ENCODE results near the gene TXNRD1.
"Not testable (repeated sequence)": the region's sequence is repeated elsewhere in the genome, so short reads cannot be mapped to it uniquely, and the experiment has no call there.

The TXNRD1 gene

GRCh38 chr12:104372061-104372720 lies 156.6 kb downstream of the TXNRD1 start:
- no peak for DNase-seq (ENCODE audit: low spot score)

DNA sequence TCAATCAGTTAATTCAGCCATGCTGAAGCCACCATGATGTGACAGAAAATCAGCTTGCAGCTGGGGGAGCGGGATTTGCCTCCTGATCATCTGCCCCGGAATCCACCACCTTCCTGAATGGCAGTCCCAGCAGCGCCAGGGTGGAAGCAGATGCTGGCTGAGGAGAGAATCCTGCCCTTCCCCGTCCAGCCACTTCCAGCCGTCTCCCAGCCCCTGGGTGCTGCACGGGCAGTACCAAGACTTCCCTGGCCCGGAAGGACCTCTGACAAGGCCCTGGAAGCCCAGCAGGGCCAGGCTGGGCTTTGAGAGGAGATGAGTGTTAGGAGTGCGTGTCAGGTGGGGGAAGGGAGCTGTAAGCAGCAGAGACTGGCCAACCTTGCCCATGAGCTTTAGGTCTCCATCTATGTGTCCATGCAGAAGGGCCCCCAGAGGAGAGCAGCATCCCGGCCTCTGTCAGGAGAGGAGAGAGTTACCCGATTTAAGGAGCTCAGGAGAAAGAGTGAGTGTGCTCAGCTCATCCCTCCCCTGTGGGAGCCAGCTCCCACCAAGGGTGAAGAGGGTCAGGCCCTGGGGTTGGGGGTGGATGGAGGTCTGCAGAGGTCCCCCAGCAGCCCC lies 157.2 kb downstream of the TXNRD1 start:
- no peak for DNase-seq (ENCODE audit: low spot score)

DNA sequence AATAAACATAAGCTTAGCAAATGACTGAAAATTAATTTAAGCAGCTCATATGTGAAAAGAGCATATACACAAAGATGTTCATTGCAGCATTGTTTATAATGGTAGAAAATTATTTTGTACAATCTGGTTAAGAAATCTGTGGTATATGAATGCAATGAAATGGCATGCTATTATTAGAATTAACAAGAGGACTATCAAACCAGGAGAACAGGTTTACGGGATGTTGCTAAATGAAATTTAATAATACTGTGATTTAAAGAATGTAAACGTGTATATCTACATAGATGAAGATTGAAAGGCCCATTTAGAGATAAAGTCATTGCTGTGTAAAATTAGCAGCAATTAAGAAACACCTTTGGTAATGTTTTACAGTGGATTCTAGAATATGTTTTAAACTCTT lies 158.5 kb downstream of the TXNRD1 start:
- no peak for DNase-seq (ENCODE audit: low spot score)

DNA sequence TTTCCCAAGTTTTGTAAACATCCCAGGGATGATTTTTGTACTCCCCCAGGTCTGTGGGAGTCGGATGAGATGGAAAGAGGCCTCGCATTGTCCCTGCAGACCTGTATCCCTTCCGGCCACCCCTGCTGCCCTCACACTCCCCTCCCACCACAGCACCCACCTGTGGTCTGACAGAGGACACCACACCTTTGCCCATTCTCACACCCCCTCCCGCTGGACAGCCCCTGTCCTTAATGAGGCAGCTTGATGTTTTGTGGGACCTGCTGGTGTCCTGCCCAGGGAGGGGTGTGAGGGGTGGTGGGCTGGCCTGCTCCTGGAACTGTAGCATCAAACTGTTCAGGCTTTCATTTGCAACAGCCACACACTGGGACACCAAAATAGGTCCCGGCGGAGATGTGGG lies 159.2 kb downstream of the TXNRD1 start:
- DNase-seq (ENCODE audit: low spot score) = no peak

- DNase-seq (ENCODE audit: low spot score) = no peak
Observed at GRCh38 chr12:104375775-104376174, 160.2 kb downstream of the TXNRD1 start.

DNA sequence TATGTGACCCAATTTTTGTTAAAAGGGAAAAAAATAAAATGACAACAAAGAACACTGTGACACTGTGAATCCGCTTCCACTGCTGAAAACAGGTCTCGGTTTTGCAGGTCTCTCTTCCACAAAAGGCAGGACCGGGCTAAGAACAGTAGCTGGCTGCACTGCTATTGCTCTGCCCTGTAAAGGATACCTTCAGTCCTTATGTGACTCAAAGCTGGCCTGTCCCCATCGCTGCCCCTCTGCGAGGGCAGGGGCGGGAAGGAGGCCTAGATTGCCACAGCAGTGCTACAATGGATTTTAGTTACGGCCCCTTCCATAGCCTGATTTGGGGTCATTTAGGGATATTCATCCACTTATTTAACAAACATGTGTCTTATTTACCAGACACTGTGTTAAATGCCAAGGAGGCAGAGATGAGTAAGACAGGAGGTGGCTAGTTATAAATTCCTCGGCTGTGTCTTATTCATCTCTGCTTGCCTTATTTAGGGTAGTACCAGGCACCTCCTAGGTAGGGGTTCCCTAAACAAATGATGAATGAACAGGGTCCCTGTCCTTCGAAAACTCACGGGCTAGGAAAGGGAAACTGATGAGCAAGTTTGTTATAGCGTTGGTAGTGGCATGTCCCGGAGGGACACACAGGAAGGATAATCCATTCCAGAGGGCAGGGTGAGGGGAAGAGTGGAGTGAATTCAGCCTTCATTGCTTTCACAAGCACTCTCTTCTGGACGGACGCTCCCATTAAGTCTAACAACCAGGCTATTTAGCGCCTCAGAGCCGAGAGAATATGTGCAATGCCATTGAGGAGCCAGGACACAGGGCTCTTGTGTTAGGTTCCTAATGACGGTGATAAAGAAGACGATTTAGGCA lies 161.3 kb downstream of the TXNRD1 start:
- peak; percentile 17 for DNase-seq (ENCODE audit: low spot score)

DNA sequence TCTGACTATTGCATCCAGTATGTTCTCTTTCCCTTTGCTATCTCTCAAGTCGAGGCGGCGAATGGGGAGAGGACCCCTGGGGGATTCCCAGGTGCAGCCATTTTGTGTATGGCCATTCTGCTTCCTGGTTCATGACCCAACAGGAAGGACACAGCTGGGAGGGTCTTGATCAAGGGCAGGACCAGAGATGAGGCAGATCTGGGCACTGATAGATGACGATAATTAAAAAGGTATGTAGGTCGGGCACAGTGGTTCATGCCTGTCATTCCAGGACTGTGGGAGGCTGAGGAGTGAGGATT lies 161.9 kb downstream of the TXNRD1 start:
- DNase-seq (ENCODE audit: low spot score) = peak; percentile 0

- no peak for DNase-seq (ENCODE audit: low spot score)
Observed at GRCh38 chr12:104378427-104378826, 162.8 kb downstream of the TXNRD1 start.

- DNase-seq (ENCODE audit: low spot score) = no peak
Observed at GRCh38 chr12:104381341-104381730, 165.8 kb downstream of the TXNRD1 start.

- peak; percentile 73 for DNase-seq (ENCODE audit: low spot score)
Observed at GRCh38 chr12:104381731-104382480, 166.3 kb downstream of the TXNRD1 start.

GRCh38 chr12:104384141-104384880 lies 168.7 kb downstream of the TXNRD1 start:
- DNase-seq (ENCODE audit: low spot score) = no peak

DNA sequence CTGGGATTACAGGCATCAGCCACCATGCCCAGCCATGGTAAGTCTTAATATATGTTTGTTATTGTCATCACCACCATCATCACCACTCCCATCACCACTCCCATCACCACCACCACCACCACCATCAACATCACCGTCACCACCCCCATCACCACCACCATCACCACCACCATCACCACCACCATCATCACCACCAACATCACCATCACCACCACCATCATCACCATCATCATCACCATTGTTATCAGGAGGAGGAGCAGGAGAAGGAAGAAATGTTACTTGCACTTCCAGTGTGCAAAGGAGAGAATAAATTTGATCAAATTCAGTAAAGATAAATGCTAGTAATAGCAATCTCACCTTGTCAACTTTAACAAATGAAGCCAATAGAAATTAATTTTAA lies 169.9 kb downstream of the TXNRD1 start:
- no peak for DNase-seq (ENCODE audit: low spot score)

DNA sequence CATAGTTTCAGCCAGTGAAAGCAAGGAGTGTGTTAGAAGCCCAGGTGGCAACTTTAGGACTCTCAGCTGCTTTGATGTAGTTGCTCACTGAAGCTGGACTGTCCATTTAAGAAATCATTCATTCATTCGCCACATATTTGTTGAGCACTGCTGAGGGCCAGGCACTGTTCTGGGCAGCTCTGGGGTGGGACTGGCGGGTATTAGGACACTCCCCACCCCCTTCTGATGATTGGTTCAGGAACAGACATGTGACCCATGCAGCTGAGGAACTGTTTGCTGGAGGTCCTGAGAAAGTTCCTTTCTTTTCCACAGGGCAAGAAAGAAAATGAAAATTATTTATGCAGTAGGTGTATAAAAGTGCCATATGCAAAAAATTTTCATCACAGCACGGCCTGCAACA lies 170.9 kb downstream of the TXNRD1 start:
- no peak for DNase-seq (ENCODE audit: low spot score)

- no peak for DNase-seq (ENCODE audit: low spot score)
Observed at GRCh38 chr12:104387190-104387589, 171.6 kb downstream of the TXNRD1 start.

- DNase-seq (ENCODE audit: low spot score) = not testable (repeated sequence)
Observed at GRCh38 chr12:104394086-104394485, 178.5 kb downstream of the TXNRD1 start.
